OCI-LY1 (cell line): ENCODE data around the gene PLA2G6.

Experiments
- H2AFZ ChIP-seq: fragments of 200-600 bp; sonication (generic), shearing (Covaris generic); 2 replicates; pipeline ENCODE4 v1.6.0; 2014; ENCODE audit warnings: antibody characterized with exemption, mild to moderate bottlenecking, low read length
- H3F3A ChIP-seq: fragments of 200-600 bp; sonication (generic), shearing (Covaris generic); 2 replicates; pipeline ENCODE4 v1.6.0; 2014; ENCODE audit warnings: mild to moderate bottlenecking, antibody characterized with exemption, low read length, moderate library complexity; ENCODE audit not compliant: insufficient read depth
- H3K27ac ChIP-seq: fragments of 200-600 bp; sonication (generic); 2 replicates; pipeline ENCODE4 v1.5.1; 2014; ENCODE audit warnings: low read length, mixed run types, mild to moderate bottlenecking, low read depth; ENCODE audit not compliant: poor library complexity, severe bottlenecking
- H3K27me3 ChIP-seq: fragments of 200-600 bp; sonication (generic); 2 replicates; pipeline ENCODE4 v1.6.0; 2014; ENCODE audit warnings: antibody characterized with exemption, mild to moderate bottlenecking, low read length, moderate library complexity; ENCODE audit not compliant: insufficient read depth
- H3K36me3 ChIP-seq: fragments of 200-600 bp; sonication (generic); 2 replicates; pipeline ENCODE4 v1.6.1; 2014; ENCODE audit warnings: mild to moderate bottlenecking, antibody characterized with exemption, low read length, moderate library complexity, mixed read lengths; ENCODE audit not compliant: insufficient read depth
- H3K4me1 ChIP-seq: fragments of 200-600 bp; sonication (generic); 2 replicates; pipeline ENCODE4 v1.5.1; 2014; ENCODE audit warnings: mild to moderate bottlenecking, low read length, moderate library complexity; ENCODE audit not compliant: insufficient read depth, severe bottlenecking
- H3K4me2 ChIP-seq: fragments of 200-600 bp; sonication (generic), shearing (Covaris generic); 2 replicates; pipeline ENCODE4 v1.6.1; 2014; ENCODE audit warnings: low read length
- H3K4me3 ChIP-seq: fragments of 200-600 bp; sonication (generic); 2 replicates; pipeline ENCODE4 v1.5.1; 2014; ENCODE audit warnings: low read length, low read depth, mild to moderate bottlenecking, mixed read lengths; ENCODE audit not compliant: poor library complexity, severe bottlenecking
- H3K79me2 ChIP-seq: fragments of 200-600 bp; shearing (Covaris generic); 2 replicates; pipeline ENCODE4 v1.6.1; 2016; ENCODE audit warnings: mixed run types, low read length, mixed read lengths; ENCODE audit not compliant: insufficient read depth
- H3K9ac ChIP-seq: fragments of 200-600 bp; sonication (generic), shearing (Covaris generic); 2 replicates; pipeline ENCODE4 v1.6.1; 2014; ENCODE audit warnings: mild to moderate bottlenecking, low read length, mixed read lengths
- H3K9me2 ChIP-seq: fragments of 200-600 bp; sonication (generic), shearing (Covaris generic); 2 replicates; pipeline ENCODE4 v1.6.1; 2014; ENCODE audit warnings: low read depth, mild to moderate bottlenecking, low read length, mixed read lengths
- H3K9me3 ChIP-seq: fragments of 200-600 bp; shearing (Covaris generic); 2 replicates; pipeline ENCODE4 v1.6.1; 2014; ENCODE audit warnings: low read length, mixed read lengths
- H4K20me1 ChIP-seq: fragments of 200-600 bp; sonication (generic), shearing (Covaris generic); 2 replicates; pipeline ENCODE4 v1.6.0; 2016; ENCODE audit warnings: mild to moderate bottlenecking, low read length; ENCODE audit not compliant: insufficient read depth
- CTCF ChIP-seq: fragments of 200-600 bp; sonication (generic), shearing (Covaris generic); IDR thresholded peaks from 2 replicates; pipeline ENCODE4 v1.5.1; 2017; ENCODE audit warnings: mild to moderate bottlenecking, antibody characterized with exemption, low read length, moderate library complexity, mixed read lengths
- EZH2 ChIP-seq: fragments of 200-600 bp; sonication (generic), shearing (Covaris generic); IDR thresholded peaks from 2 replicates; pipeline ENCODE4 v1.8.0; 2017; ENCODE audit warnings: borderline replicate concordance, mixed run types, mild to moderate bottlenecking, antibody characterized with exemption, low read length, moderate library complexity, mixed read lengths

PLA2G6 gene

GRCh38 chr22:38181453-38182200 is at the start of gene PLA2G6:
Gene PLA2G6, minus strand, starts transcription at chr22:38181830. Its CDS starts 12,404 bp downstream, at chr22:38169426.
- H3K36me3 ChIP-seq: no peaks in the 10 kb centered on the region
- H3K9me3 ChIP-seq: no peaks in the 10 kb centered on the region
- peaks cover 29% of the 10 kb centered on the region for H3K4me1 ChIP-seq
- H2AFZ ChIP-seq: no peak within 1 kb of the TSS
- TF ChIP-seq CTCF: no peak
- TF ChIP-seq EZH2: no peak
- H3K27me3 ChIP-seq: no peaks in the 10 kb centered on the region
- peak within 1 kb of the TSS; percentile 91 for H3K27ac ChIP-seq
- peak within 1 kb of the TSS; percentile 87 for H3K4me2 ChIP-seq
- no peaks in the 10 kb centered on the region for H3F3A ChIP-seq
- no peaks in the 10 kb centered on the region for H3K9me2 ChIP-seq
- H3K4me3 ChIP-seq: peak within 1 kb of the TSS; percentile 73
- peak within 1 kb of the TSS; percentile 88 for H3K9ac ChIP-seq
- H4K20me1 ChIP-seq: no peaks in the 10 kb centered on the region
- H3K79me2 ChIP-seq: no peaks in the 10 kb centered on the region

- Histone ChIP-seq H2AFZ (no peak overlapping the region), H3K4me3 (no peak overlapping the region), H3K27ac (no peak overlapping the region), H3K36me3 (no peaks in the 10 kb centered on the region; the same call in 1 of the 2 replicates), H3K9ac (no peak overlapping the region), H3F3A (no peaks in the 10 kb centered on the region), H3K9me3 (no peaks in the 10 kb centered on the region), H3K27me3 (no peaks in the 10 kb centered on the region), H4K20me1 (no peaks in the 10 kb centered on the region), H3K79me2 (no peaks in the 10 kb centered on the region), H3K9me2 (no peaks in the 10 kb centered on the region), H3K4me2 (no peak overlapping the region), H3K4me1 (no peaks in the 10 kb centered on the region)
- no peak for TF ChIP-seq EZH2
- no peak for TF ChIP-seq CTCF
Observed at GRCh38 chr22:38230916-38231315, 49.3 kb upstream of the PLA2G6 start.

GRCh38 chr22:38230108-38230825 is 48.6 kb upstream of the PLA2G6 start:
- Histone ChIP-seq H2AFZ (no peak overlapping the region), H3K9me2 (no peaks in the 10 kb centered on the region), H3K27ac (no peak overlapping the region), H3K79me2 (no peaks in the 10 kb centered on the region), H4K20me1 (no peaks in the 10 kb centered on the region), H3K9ac (no peak overlapping the region), H3F3A (no peaks in the 10 kb centered on the region), H3K9me3 (no peaks in the 10 kb centered on the region), H3K4me2 (no peak overlapping the region), H3K4me3 (no peak overlapping the region), H3K27me3 (no peaks in the 10 kb centered on the region), H3K36me3 (no peaks in the 10 kb centered on the region; the same call in 1 of the 2 replicates), H3K4me1 (no peaks in the 10 kb centered on the region)
- TF ChIP-seq CTCF: peak; percentile 65
- no peak for TF ChIP-seq EZH2
